T-helper 9 cell (primary cell): ENCODE results near the gene FAM20C.
A peak's percentile ranks its signal among the peaks of the same experiment; 100 is the strongest.

Source experiments
- DNase-seq: peaks from one replicate; pipeline ENCODE4 v3.0.0-alpha.2; 2020
- total RNA-seq, 2 donors: gene quantifications; one replicate each; lab custom pipeline; 2026; lab: John Stamatoyannopoulos, UW

FAM20C gene
- total RNA-seq = 0.48 to 0.49 reads per million in 2 donors

GRCh38 chr7:191981-192649 lies at the start of gene FAM20C:
TSS of gene FAM20C (plus strand) at chr7:192571. CDS start at chr7:193200, 629 bp downstream.
- peak; percentile 18 for DNase-seq

GRCh38 chr7:143145-143751 lies 49.1 kb upstream of the FAM20C start:
- no peak for DNase-seq

- no peak for DNase-seq
These were observed 48.4 kb upstream of the FAM20C start for GRCh38 chr7:143811-144453.

DNA sequence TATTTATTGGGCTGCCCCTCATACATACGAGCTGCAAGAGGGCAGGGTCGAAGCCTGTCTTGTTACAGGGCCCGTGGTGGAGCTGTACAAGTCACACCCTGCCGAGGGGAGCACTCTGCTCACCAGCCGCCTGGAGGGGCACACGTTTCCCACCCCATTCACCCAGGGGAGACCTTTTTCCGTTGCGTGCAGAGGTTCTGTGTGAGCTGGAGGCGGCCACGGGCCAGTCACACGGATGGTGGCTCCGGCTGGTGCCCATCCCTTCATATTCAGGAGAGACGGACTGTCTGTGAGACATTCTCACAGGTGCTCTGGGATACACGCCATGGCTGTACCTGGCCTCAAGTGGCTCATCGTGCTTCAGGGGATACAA lies 47.9 kb upstream of the FAM20C start:
- DNase-seq = no peak

GRCh38 chr7:145863-146262 lies 46.5 kb upstream of the FAM20C start:
- no peak for DNase-seq

DNA sequence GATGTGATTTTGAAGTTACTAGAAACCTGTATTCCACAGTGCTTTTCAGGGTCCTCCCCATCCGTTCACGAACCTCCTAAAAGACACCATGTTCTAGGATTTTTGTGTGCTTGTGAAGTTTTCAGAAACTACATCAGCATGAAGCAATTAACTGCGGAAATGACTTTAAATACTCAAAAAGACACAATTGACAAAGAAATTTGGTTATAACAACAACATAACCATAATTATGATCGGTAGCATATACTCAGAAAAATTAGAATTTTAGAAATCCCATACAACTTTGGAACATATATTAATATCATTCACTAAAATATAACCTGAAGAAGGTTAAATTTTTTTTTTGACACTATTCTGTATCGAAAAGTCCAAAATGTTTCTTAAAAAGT lies 43.8 kb upstream of the FAM20C start:
- DNase-seq = no peak

- peak; percentile 95 for DNase-seq
These were observed 43.2 kb upstream of the FAM20C start for GRCh38 chr7:148932-149790.

- peak; percentile 5 for DNase-seq
These were observed 42.4 kb upstream of the FAM20C start for GRCh38 chr7:149791-150636.

DNA sequence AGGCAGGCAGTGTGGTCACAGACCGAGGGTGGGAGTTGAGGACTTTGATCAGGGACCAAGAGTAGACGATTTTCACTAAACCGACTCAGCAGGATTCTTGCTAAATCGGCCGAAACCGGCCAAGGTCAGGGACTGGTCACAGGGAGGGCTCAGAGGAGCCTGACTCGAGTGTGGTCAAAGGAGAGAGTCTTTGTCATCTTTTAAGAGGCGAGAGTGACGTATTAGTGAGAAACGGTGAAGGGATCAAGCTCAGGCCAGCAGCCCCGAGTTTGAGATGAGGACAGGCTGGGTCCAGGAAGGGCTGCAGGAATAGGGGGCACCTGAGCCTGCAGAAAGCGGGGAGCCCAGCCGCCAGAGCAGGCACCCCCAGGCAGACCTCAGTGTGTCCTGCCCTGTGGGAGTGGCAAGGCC lies 41.6 kb upstream of the FAM20C start:
- no peak for DNase-seq

- no peak for DNase-seq
These were observed 40.9 kb upstream of the FAM20C start for GRCh38 chr7:151346-152050.

DNA sequence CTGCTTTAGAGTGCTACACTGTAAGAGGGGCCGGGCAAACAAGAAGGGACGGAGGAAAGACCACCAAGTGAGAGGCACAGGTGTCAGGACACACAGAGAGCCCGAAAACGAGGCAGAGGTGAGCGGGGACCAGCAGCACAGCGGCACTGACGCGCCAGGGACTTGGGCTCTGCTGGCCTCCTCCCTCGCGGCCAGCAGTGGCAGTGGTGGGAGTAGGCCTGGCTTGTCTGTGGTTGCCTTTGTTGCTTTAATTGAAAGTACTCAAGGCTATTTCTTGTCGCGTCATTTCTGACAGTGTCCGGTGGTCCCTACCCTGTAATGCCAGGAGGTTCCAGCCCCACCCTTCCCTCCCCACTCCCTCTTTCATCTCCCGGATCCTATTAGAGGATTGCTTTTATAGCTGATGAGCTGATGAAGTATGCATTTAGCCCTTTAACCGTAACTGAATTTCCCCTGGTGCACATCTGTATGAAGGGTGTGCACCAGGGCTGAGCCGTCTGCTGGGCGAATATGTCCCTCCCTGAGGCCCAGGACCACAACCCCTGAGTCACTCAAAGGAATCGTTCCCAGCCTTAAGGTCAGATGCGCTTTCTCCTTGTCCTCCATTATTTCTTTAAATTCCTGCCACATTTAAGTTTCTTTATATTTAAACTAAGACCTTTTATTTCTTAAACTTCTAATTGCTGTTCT lies 39.5 kb upstream of the FAM20C start:
- no peak for DNase-seq

GRCh38 chr7:153604-154003 lies 38.8 kb upstream of the FAM20C start:
- no peak for DNase-seq

DNA sequence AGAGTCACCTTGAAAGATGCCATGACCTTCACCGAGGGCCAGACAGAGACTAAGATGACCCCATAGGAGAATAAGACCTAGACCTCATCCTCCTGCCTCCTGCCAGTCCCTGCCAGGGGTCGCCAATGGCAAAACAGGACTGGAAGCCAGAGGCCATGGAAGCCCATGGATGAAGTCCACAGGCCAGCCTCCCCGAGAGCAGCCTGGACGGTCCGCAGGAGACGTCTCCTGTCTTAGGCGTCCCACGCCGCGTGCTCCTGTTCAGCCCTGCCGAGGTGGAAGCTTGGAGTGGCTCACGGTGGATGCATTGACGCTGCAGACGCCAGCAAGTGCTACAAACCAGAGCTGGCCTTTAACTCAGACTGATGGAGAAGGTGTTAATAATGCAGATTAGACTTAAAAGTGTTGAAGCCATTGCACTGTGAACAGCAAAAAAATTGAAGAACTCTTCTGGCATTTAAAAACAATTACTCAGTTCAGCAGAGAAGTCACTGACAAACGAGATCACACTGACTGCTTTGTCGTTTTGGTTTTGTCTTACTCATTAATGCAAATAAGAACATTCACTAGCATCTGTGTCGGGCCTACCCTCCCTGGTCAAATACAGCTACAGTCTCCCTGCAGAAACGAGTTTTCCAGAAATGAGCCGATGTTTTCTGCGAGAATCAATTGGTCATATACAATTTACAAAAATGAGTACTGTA lies 38.1 kb upstream of the FAM20C start:
- no peak for DNase-seq

DNA sequence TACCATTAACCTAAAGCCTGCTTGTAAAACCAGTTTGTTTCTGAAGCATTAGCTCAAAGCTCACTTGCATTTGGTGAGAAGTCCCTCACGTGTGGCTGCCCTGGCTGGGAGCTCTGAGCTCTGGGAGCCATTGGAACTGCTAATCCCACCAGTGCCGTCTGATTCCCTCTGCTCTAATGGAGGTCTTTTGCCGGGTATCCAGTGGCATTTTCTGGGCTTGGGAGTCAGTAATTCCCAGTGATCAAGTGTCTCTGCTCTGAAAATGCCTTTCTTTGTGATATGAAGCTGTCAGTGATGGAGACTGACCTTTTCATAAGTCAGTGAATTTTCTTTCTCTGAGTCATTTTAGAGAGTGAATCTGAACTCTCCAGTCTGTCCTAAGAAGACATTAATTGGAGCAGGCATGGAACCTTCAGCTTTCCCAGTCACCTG lies 36.9 kb upstream of the FAM20C start:
- DNase-seq = no peak

- no peak for DNase-seq
These were observed 36.0 kb upstream of the FAM20C start for GRCh38 chr7:156111-157007.

GRCh38 chr7:157008-157310 lies 35.4 kb upstream of the FAM20C start:
- DNase-seq = no peak

- no peak for DNase-seq
These were observed 34.4 kb upstream of the FAM20C start for GRCh38 chr7:157771-158625.

DNA sequence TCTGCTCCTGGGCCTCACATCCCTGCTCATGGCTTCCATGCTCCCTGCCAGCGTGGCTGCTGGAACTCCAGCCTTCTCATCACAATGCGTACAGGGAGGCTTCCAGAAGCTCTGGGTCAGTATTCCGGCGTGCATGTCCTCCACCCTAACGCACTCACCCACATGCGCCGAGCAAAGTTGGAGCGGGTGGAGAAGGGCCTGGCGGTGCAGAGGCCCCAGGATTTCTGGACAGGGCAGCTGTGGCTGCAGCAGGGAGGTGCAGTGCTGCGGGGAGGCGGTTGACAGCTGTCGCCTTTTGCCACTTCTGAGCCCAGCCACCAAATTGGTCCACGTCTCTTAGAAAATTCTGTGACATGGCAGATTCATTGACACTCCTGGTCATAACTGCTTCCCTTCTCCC lies 33.6 kb upstream of the FAM20C start:
- DNase-seq = no peak
